Endothelial cell of umbilical vein (primary cell): Measurements from ENCODE around the gene ABCB10. TPM values are rescaled to one million over a fixed set of nuclear protein-coding genes. Genes with fewer than 3 reads are reported as not detected.

ENCODE experiments used
- BruUV-seq: library from RNA; stranded (reverse); fragments of 400-500 nt; replicated peaks from 2 replicates; lab custom pipeline; 2021; lab: Mats Ljungman, UMichigan
- CTCF ChIA-PET: fragments of 300-600, 350-600 bp; sonication (Branson Sonifier 250); formaldehyde crosslinking; loops from one replicate; lab custom pipeline; 2021; ENCODE audit warnings: antibody characterized with exemption, inconsistent platforms; lab: Charles Lee
- POLR2A ChIA-PET: fragments of 300-600, 350-600 bp; sonication (Branson Sonifier 250); formaldehyde crosslinking; loops from one replicate; lab custom pipeline; 2021; ENCODE audit warnings: antibody characterized with exemption, inconsistent platforms; lab: Charles Lee
- DNase-seq: peaks from one replicate; pipeline ENCODE4 v3.0.0-alpha.2; 2011; ENCODE audit warnings: low read depth, low spot score
- FAIRE-seq: peaks from 2 replicates; lab custom pipeline; 2011; peaks lifted over from hg19 to GRCh38; lab: Jason Lieb, UNC
- H2AFZ ChIP-seq: 2 replicates; pipeline ENCODE4 v1.6.0; 2012; ENCODE audit warnings: low read depth, low read length, control low read depth, inconsistent platforms
- H3K27ac ChIP-seq: 2 replicates; pipeline ENCODE4 v1.5.1; 2011; ENCODE audit warnings: low read depth, mild to moderate bottlenecking, control low read depth, low read length, moderate library complexity; ENCODE audit not compliant: insufficient read depth
- H3K27me3 ChIP-seq, 2 experiments: 2 replicates each; pipeline versions ENCODE4 v1.6.0 to v1.6.1; 2011; ENCODE audit warnings: low read length in 2 of 2, mixed read lengths in 1 of 2; ENCODE audit not compliant: control insufficient read depth in 2 of 2, insufficient read depth in 2 of 2
- H3K36me3 ChIP-seq, 2 experiments: 2 replicates in 1 of 2; 3 replicates in 1 of 2; pipeline ENCODE4 v1.5.1; 2011; ENCODE audit warnings: low read length in 2 of 2, mild to moderate bottlenecking in 1 of 2, moderate library complexity in 1 of 2; ENCODE audit not compliant: control insufficient read depth in 2 of 2, insufficient read depth in 2 of 2; ENCODE audit errors: extremely low read depth in 1 of 2
- H3K4me1 ChIP-seq: 3 replicates; pipeline ENCODE4 v1.5.1; 2011; ENCODE audit warnings: mild to moderate bottlenecking, low read length; ENCODE audit not compliant: control insufficient read depth, insufficient read depth; ENCODE audit errors: extremely low read depth
- H3K4me2 ChIP-seq: 2 replicates; pipeline ENCODE4 v1.6.1; 2011; ENCODE audit warnings: low read length, control low read depth, mixed read lengths; ENCODE audit not compliant: insufficient read depth
- H3K4me3 ChIP-seq, 3 experiments: fragments of 200-600 bp in 1 of 3; sonication (generic), shearing (Covaris generic) in 1 of 3; replicated peaks in 1 of 3; 2 replicates each; pipeline ENCODE4 v1.5.1; 2011 to 2016; ENCODE audit warnings: control low read depth in 3 of 3, low read length in 3 of 3, mild to moderate bottlenecking in 2 of 3, inconsistent platforms in 1 of 3, low read depth in 1 of 3, moderate library complexity in 1 of 3; ENCODE audit not compliant: insufficient read depth in 1 of 3
- H3K79me2 ChIP-seq: 2 replicates; pipeline ENCODE4 v1.6.0; 2012; ENCODE audit warnings: low read length, inconsistent platforms; ENCODE audit not compliant: control insufficient read depth, insufficient read depth
- H3K9ac ChIP-seq: replicated peaks from 2 replicates; pipeline ENCODE3; 2011; ENCODE audit warnings: low read length, control low read depth; ENCODE audit not compliant: insufficient read depth; ENCODE audit errors: extremely low read depth
- H3K9me1 ChIP-seq: replicated peaks from 3 replicates; pipeline ENCODE4 v1.6.0; 2011; ENCODE audit warnings: mild to moderate bottlenecking, low read length; ENCODE audit not compliant: control insufficient read depth, insufficient read depth; ENCODE audit errors: extremely low read depth
- H3K9me3 ChIP-seq: replicated peaks from 2 replicates; pipeline ENCODE4 v1.5.1; 2012; ENCODE audit warnings: low read length, inconsistent platforms; ENCODE audit not compliant: control insufficient read depth, insufficient read depth
- H4K20me1 ChIP-seq: replicated peaks from 2 replicates; pipeline ENCODE3; 2011; ENCODE audit warnings: mild to moderate bottlenecking, low read length; ENCODE audit not compliant: control insufficient read depth, insufficient read depth; ENCODE audit errors: extremely low read depth
- EZH2 ChIP-seq: IDR thresholded peaks from 2 replicates; pipeline ENCODE4 v1.6.1; 2012; ENCODE audit warnings: borderline replicate concordance, low read depth, mild to moderate bottlenecking, moderate library complexity, low read length, inconsistent platforms; ENCODE audit not compliant: severe bottlenecking
- FOS ChIP-seq: IDR thresholded peaks from 2 replicates; pipeline ENCODE4 v1.6.1; 2011; ENCODE audit warnings: mild to moderate bottlenecking, low read length, moderate library complexity, borderline replicate concordance; ENCODE audit not compliant: insufficient read depth
- GATA2 ChIP-seq: IDR thresholded peaks from 2 replicates; pipeline ENCODE4 v1.7.0; 2011; ENCODE audit warnings: low read depth, mild to moderate bottlenecking, moderate library complexity, mixed read lengths, low read length; ENCODE audit not compliant: insufficient read length, insufficient read depth
- JUN ChIP-seq: IDR thresholded peaks from 2 replicates; pipeline ENCODE4 v1.6.1; 2011; ENCODE audit warnings: borderline replicate concordance, low read depth; ENCODE audit not compliant: insufficient read length, insufficient read depth
- MYC ChIP-seq: IDR thresholded peaks from one replicate; pipeline ENCODE4 v1.6.1; 2011; ENCODE audit warnings: mild to moderate bottlenecking, low read depth, low read length
- POLR2A ChIP-seq: IDR thresholded peaks from 2 replicates; pipeline ENCODE4 v1.6.1; 2012; ENCODE audit warnings: low read depth, mild to moderate bottlenecking, control low read depth, low read length
- POLR2AphosphoS5 ChIP-seq: IDR thresholded peaks from 2 replicates; pipeline ENCODE4 v1.6.1; 2012; ENCODE audit warnings: low read depth, mild to moderate bottlenecking, control low read depth, low read length, moderate library complexity; ENCODE audit not compliant: insufficient read depth
- dilution Hi-C: fragments of 300-500 bp; cut with MboI; formaldehyde crosslinking; loops from one replicate; pipeline ENCODE4 v1.15.0; 2019; ENCODE audit warnings: low sequenced_read_pairs; ENCODE audit not compliant: extremely low pct_ligation_motif_present
- intact Hi-C: fragments of 100-400 bp; cut with micrococcal nuclease; formaldehyde crosslinking; loops from one replicate; pipeline ENCODE4 v1.10.0; 2022
- polyA plus RNA-seq, 4 experiments: library from polyadenylated mRNA; depleted of rRNA in 3 of 4; stranded (reverse) in 3 of 4; unstranded in 1 of 4; fragments of >200 nt; gene quantifications; 2 replicates each; pipeline versions ENCODE4 v1.2.1 to v1.2.3, GENCODE V29; 2011 to 2012; ENCODE audit warnings: missing spikeins in 1 of 4
- total RNA-seq: library from RNA; stranded (reverse); gene quantifications from 2 replicates; pipeline ENCODE4 v1.2.3, GENCODE V29; 2021
- TF ChIP-seq, protein P1 (sequence below): IDR thresholded peaks from 2 replicates; pipeline ENCODE4 v1.6.1; 2011; ENCODE audit not compliant: insufficient read depth, insufficient read length
- TF ChIP-seq, protein P2 (sequence below), 2 donors: IDR thresholded peaks; 1 replicate in 1 of 2; 2 replicates in 1 of 2; pipeline ENCODE4 v1.5.1; 2011; ENCODE audit warnings: low read length in 2 of 2, mild to moderate bottlenecking in 2 of 2, moderate library complexity in 2 of 2, control low read depth in 1 of 2, inconsistent platforms in 1 of 2, low read depth in 1 of 2; ENCODE audit not compliant: insufficient read depth in 1 of 2; ENCODE audit errors: extremely low read depth in 1 of 2

The ABCB10 gene
- total and polyA plus RNA-seq, 2 donors (not counting 3 experiments of a cell fraction or from before 2014, with no cell fraction given), result 6.0 to 19.4 TPM

- Histone ChIP-seq H2AFZ (no peak overlapping the region), H3K4me3 (no peak overlapping the region), H3K79me2 (no peaks in the 10 kb centered on the region), H4K20me1 (no peaks in the 10 kb centered on the region), H3K9me1 (no peaks in the 10 kb centered on the region), H3K4me2 (no peak overlapping the region), H3K4me1 (no peaks in the 10 kb centered on the region), H3K27ac (no peak overlapping the region), H3K36me3 (peaks cover 9 to 11% of the 10 kb centered on the region in 2 experiments), H3K27me3 (no peaks in the 10 kb centered on the region), H3K9me3 (no peaks in the 10 kb centered on the region), H3K9ac (no peak overlapping the region)
- dilution Hi-C loops (no loop called here), intact Hi-C loops (no loop called here)
- BruUV-seq, result no TSS peak
- no peak for FAIRE-seq
- DNase-seq, result no peak
- CTCF ChIA-PET, result interaction anchor here (1.3 kb wide), 1 partner anchor 9 kb away, joined by 3 read pairs; no protein-coding TSS in a partner anchor
- TF ChIP-seq EZH2 (no peak), POLR2A (no peak), GATA2 (no peak), POLR2AphosphoS5 (no peak), FOS (no peak), MYC (no peak)
- TF ChIP-seq, protein P1, sequence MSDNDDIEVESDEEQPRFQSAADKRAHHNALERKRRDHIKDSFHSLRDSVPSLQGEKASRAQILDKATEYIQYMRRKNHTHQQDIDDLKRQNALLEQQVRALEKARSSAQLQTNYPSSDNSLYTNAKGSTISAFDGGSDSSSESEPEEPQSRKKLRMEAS, result no peak
- POLR2A ChIA-PET, result no interaction called here
Observed at GRCh38 chr1:229538945-229539344, 19.6 kb downstream of the ABCB10 start.

DNA sequence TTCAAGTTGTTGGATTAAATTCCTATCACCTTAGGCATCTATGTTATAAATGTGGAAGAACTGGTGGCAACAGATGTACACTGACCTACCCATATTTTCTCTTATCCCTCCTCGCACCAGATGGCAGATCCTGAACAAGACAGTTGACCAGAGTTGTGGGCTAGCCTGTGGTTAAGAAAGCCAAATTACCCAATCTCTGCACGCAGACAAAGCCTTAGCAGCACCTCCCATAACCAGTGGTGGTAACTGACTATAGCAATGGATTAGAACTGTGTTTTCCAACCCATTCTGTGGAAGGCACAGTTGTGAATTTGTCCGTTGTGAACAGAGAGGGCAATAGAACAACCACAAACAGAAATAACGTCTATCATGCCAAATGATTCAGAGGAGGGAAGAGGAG is 20.6 kb downstream of the ABCB10 start:
- dilution Hi-C loops (no loop called here), intact Hi-C loops (no loop called here)
- Histone ChIP-seq H2AFZ (no peak overlapping the region), H3K4me3 (no peak overlapping the region), H4K20me1 (no peaks in the 10 kb centered on the region), H3K9me1 (no peaks in the 10 kb centered on the region), H3K79me2 (no peaks in the 10 kb centered on the region), H3K27me3 (no peaks in the 10 kb centered on the region), H3K36me3 (peaks cover 7 to 9% of the 10 kb centered on the region in 2 experiments), H3K9me3 (no peaks in the 10 kb centered on the region), H3K4me2 (no peak overlapping the region), H3K4me1 (no peaks in the 10 kb centered on the region), H3K9ac (no peak overlapping the region), H3K27ac (no peak overlapping the region)
- no peak for FAIRE-seq
- TF ChIP-seq POLR2AphosphoS5 (no peak), JUN (no peak), EZH2 (no peak), POLR2A (no peak), FOS (no peak), MYC (no peak), GATA2 (no peak)
- TF ChIP-seq, protein P2, sequence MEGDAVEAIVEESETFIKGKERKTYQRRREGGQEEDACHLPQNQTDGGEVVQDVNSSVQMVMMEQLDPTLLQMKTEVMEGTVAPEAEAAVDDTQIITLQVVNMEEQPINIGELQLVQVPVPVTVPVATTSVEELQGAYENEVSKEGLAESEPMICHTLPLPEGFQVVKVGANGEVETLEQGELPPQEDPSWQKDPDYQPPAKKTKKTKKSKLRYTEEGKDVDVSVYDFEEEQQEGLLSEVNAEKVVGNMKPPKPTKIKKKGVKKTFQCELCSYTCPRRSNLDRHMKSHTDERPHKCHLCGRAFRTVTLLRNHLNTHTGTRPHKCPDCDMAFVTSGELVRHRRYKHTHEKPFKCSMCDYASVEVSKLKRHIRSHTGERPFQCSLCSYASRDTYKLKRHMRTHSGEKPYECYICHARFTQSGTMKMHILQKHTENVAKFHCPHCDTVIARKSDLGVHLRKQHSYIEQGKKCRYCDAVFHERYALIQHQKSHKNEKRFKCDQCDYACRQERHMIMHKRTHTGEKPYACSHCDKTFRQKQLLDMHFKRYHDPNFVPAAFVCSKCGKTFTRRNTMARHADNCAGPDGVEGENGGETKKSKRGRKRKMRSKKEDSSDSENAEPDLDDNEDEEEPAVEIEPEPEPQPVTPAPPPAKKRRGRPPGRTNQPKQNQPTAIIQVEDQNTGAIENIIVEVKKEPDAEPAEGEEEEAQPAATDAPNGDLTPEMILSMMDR (IDR thresholded peaks at IDR 0.05; ENCODE audit: extremely low read depth in 1 of 2, insufficient read depth in 1 of 2, low read depth in 1 of 2, low read length in 2 of 2), result no peak
- TF ChIP-seq, protein P1, result no peak
- no TSS peak for BruUV-seq
- no peak for DNase-seq
- ChIA-PET POLR2A (no interaction called here), CTCF (interaction anchor here (0.6 kb wide), 1 partner anchor 837 kb away, joined by 3 read pairs; no protein-coding TSS in a partner anchor)
